HG02763 (cell line): ENCODE measurements around the gene HPCA.

Source experiments
- ATAC-seq: cut with Tn5 transposase; IDR thresholded peaks from one replicate; pipeline ENCODE4 v1.9.1; 2021; ENCODE audit warnings: mild to moderate bottlenecking, moderate library complexity; ENCODE audit not compliant: unreplicated experiment

Gene HPCA

GRCh38 chr1:32928285-32928684 lies 42.0 kb downstream of the HPCA start:
- ATAC-seq = no peak

- ATAC-seq = no peak
Observed at GRCh38 chr1:32928715-32929114, 42.4 kb downstream of the HPCA start.

GRCh38 chr1:32929366-32929765 lies 43.1 kb downstream of the HPCA start:
- no peak for ATAC-seq

- no peak for ATAC-seq
Observed at GRCh38 chr1:32931760-32932159, 45.5 kb downstream of the HPCA start.

- ATAC-seq = no peak
Observed at GRCh38 chr1:32933742-32934322, 47.5 kb downstream of the HPCA start.

GRCh38 chr1:32934535-32934934 lies 48.2 kb downstream of the HPCA start:
- ATAC-seq = no peak

- no peak for ATAC-seq
Observed at GRCh38 chr1:32937061-32937460, 50.8 kb downstream of the HPCA start.

GRCh38 chr1:32939655-32940371 lies 53.5 kb downstream of the HPCA start:
- no peak for ATAC-seq

- no peak for ATAC-seq
Observed at GRCh38 chr1:32944180-32944579, 57.9 kb downstream of the HPCA start.
